VCaP (cell line): ENCODE results near the gene GALNT18.

Experiments
- H3K27ac ChIP-seq: fragments of 450-650 bp; 2 replicates; pipeline ENCODE4 v1.5.1; 2017
- CTCF ChIP-seq: fragments of 450-650 bp; conservative IDR thresholded peaks from 2 replicates; pipeline ENCODE4 v1.5.1; 2017; ENCODE audit warnings: mild to moderate bottlenecking, moderate library complexity

GALNT18 gene

DNA sequence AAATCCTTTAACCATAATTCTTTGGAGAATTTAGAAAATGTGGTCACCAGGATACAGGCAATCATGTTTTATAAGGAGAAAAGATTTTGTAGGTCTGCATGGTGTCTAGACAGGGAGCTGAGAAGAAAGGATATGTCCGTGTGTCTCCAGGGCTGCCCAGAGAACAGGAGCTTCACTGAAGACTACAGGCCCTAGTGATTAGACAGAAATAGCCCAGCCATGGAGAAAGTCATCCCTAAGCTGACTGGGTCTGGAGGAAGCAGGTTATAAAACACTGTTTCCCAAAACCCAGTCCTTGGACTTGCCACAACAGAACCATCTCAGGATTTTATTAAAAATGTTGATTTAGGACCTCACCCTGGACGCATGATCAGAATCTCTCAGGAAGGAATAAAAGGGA, 84.4 kb downstream of the GALNT18 start:
- H3K27ac ChIP-seq, result no peak overlapping the region
- no peak for TF ChIP-seq CTCF

GRCh38 chr11:11536650-11537049, 85.2 kb downstream of the GALNT18 start:
- no peak overlapping the region for H3K27ac ChIP-seq
- no peak for TF ChIP-seq CTCF

- no peak for TF ChIP-seq CTCF
- H3K27ac ChIP-seq, result no peak overlapping the region
These were observed 86.2 kb downstream of the GALNT18 start for GRCh38 chr11:11535611-11536010.

GRCh38 chr11:11534981-11535380, 86.8 kb downstream of the GALNT18 start:
- H3K27ac ChIP-seq, result no peak overlapping the region
- TF ChIP-seq CTCF, result no peak

DNA sequence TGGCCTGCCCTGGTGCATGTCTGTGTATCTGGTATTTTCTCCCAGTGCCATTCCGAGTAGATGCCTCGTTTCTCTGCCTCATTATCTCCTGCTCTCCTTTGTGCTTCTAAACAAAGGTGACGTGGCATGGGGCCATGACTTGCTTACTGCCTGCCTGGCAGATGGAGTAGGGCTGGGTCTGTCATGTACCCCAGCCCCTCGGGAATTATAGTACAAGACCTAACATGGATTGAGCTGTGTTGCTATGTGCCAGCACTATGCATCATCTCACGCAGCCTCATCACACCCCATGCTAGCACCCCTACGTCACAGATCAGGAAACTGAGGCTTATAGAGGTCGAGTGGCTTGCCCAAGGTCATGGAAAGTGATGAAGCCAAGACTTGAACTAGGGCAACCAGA, 88.1 kb downstream of the GALNT18 start:
- TF ChIP-seq CTCF, result no peak
- H3K27ac ChIP-seq, result no peak overlapping the region

- no peak for TF ChIP-seq CTCF
- H3K27ac ChIP-seq, result no peak overlapping the region
These were observed 88.7 kb downstream of the GALNT18 start for GRCh38 chr11:11533057-11533456.

- H3K27ac ChIP-seq, result no peak overlapping the region
- TF ChIP-seq CTCF, result no peak
These were observed 89.2 kb downstream of the GALNT18 start for GRCh38 chr11:11532574-11532973.
